Coronary artery (tissue), 2 donors: ENCODE measurements around the gene COL4A4.

ENCODE experiments used
- DNase-seq: peaks from one replicate; pipeline ENCODE4 v3.0.0-alpha.2; 2017; ENCODE audit warnings: low spot score
- H3K27ac ChIP-seq, 2 donors: fragments of 200-600 bp; sonication (generic); one replicate each; pipeline ENCODE4 v1.5.1; 2016 to 2019
- H3K4me3 ChIP-seq: fragments of 200-600 bp; sonication (generic); 2 replicates; pipeline ENCODE4 v1.5.1; 2016; ENCODE audit warnings: mild to moderate bottlenecking, moderate library complexity
- TF ChIP-seq, protein P1 (sequence below): fragments of 200-600 bp; sonication (generic); IDR thresholded peaks from one replicate; pipeline ENCODE4 v1.5.1; 2019; ENCODE audit warnings: antibody characterized with exemption

COL4A4 gene

DNA sequence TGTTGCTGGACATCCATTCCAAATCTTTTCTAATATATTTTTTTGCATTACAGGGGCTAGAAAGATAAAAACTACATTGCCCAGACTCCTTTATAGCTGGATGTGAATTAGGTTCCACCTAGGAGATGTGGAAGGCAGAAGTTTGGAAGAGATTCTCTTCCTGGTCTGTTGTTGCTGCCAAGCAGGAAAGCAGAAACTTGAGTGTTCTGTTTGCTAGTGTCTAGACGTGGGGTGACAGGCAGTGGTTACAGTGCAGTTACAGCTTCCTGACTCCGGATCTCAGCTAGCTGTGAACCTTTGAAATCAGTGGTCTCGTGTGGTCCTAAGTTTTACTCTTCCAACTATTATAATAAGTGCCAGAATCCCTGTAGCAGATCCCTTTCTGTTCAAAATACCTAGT, 46.2 kb downstream of the COL4A4 start:
- no peak overlapping the region for H3K27ac ChIP-seq
- no peak for DNase-seq
- TF ChIP-seq, protein P1, sequence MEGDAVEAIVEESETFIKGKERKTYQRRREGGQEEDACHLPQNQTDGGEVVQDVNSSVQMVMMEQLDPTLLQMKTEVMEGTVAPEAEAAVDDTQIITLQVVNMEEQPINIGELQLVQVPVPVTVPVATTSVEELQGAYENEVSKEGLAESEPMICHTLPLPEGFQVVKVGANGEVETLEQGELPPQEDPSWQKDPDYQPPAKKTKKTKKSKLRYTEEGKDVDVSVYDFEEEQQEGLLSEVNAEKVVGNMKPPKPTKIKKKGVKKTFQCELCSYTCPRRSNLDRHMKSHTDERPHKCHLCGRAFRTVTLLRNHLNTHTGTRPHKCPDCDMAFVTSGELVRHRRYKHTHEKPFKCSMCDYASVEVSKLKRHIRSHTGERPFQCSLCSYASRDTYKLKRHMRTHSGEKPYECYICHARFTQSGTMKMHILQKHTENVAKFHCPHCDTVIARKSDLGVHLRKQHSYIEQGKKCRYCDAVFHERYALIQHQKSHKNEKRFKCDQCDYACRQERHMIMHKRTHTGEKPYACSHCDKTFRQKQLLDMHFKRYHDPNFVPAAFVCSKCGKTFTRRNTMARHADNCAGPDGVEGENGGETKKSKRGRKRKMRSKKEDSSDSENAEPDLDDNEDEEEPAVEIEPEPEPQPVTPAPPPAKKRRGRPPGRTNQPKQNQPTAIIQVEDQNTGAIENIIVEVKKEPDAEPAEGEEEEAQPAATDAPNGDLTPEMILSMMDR = no peak
- H3K4me3 ChIP-seq = no peak overlapping the region

DNA sequence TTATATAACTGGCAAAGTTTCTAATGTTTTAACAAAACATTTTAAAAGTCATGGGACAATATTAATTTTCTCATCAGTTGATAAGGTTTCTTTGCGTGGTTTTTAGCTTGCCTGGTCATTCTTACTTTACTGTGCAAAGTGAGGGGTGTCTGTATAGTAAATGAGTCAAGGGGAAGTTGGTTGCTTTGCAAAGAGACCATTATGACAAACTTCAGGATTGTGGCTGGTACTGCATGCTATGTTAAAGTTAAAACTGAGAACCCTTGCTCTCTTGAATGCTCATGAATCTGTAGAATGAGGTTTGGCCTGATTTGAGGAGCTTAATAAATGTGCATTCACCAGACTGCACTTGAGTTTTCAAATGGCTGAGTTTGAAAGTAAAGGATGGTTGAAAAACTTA, 47.0 kb downstream of the COL4A4 start:
- DNase-seq = no peak
- TF ChIP-seq, protein P1 = no peak
- Histone ChIP-seq H3K27ac (no peak overlapping the region), H3K4me3 (no peak overlapping the region)

DNA sequence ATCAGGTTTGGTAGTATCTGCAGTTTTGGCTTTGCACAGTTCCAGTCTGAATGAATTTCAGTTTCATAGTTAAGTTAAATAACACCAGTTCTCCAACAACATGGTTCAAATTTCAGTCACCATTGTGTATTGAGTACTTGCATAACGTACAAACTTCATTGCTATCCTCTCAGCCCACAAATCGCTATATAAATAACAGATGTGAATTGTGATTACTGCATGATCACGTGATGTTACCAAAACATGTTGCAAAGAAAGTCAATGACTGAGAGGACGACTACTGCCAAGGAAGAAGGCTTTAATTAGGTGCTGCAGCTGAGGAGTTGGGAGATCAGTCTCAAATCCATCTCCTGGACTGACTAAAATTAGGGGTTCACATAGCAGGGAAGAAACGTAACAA, 48.2 kb downstream of the COL4A4 start:
- H3K4me3 ChIP-seq = no peak overlapping the region
- no peak overlapping the region for H3K27ac ChIP-seq
- DNase-seq = no peak
- TF ChIP-seq, protein P1 = no peak

DNA sequence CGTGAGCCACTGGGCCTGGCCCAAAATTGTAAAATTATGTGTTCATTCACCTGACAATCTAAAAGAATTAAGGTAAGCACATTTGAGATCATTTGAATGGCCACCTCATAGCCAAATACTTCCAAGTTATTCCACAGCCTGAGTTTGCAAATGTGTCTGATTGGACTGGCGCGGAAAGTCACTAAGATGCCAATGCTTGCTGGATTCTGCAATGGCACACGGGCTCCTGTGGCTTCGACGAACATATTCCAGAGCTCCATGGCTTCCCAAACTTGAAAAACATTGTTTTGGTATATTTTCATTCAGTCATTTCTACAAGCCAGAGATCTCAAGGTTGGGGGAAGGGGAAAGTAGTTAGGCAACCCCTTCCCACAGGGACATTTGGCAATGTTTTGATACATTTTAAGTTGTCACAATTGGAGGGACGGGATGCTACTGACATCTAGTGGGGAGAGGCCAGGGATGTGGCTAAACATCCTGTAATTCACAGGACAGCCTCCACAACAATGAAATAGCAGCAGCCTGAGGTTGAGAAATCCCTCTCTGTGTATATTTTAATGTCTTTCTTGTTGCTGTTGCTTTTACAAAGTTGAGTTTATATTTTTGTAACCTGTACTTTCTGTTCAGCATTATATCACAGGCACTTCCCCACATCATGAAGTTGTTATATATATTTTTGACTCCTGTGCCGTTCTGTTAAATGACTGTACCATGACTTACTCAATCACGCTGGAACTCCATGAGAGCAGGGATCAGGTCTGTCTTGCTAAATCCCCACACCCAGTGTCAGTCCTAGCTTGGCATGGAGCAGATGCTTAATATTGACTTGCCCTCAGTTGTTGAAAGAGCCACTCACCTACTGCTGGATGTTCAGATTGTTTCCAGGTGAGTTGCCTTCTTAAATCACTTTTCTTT, 56.9 kb downstream of the COL4A4 start:
- DNase-seq = no peak
- no peak overlapping the region for H3K27ac ChIP-seq
- H3K4me3 ChIP-seq = no peak overlapping the region
- TF ChIP-seq, protein P1 = no peak

DNA sequence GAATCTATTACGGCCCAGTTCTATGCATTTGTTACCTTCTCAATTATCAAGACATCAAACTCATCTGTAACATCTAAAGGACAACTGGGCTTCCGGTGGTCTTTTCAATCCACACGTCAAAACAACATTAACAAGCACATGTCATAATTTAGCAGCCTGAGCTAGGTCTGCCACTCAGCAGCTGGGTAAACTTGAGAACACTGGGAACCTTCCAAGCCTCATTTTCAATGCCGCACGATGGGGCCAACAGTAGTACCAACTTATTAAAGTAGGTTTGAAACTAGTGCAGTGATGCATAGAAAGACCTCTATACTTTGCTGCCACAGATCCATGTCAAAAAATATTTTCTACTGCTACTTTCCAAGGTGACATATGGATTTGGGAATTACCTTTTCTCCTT, 60.4 kb downstream of the COL4A4 start:
- H3K27ac ChIP-seq = no peak overlapping the region
- DNase-seq = no peak
- TF ChIP-seq, protein P1 = no peak
- no peak overlapping the region for H3K4me3 ChIP-seq

DNA sequence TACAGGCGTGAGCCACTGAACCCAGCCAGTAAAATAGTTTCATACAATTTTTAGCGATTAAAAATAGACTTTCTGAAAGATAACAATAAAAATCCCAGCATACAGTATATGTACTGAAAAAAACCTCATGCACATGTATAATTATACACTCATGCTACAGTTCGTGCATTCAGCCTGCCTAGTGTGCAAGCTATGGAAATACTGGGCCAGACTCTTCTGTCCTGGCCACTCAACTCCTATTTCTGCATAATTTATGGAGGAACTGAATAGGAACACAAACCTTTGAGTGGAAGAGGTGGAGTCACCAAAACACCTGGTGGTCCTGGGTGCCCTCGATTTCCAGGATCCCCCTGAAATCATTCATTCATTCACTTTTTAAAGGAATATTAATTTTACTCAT, 64.7 kb downstream of the COL4A4 start:
- Histone ChIP-seq H3K4me3 (no peak overlapping the region), H3K27ac (no peak overlapping the region)
- no peak for DNase-seq
- TF ChIP-seq, protein P1 = no peak

DNA sequence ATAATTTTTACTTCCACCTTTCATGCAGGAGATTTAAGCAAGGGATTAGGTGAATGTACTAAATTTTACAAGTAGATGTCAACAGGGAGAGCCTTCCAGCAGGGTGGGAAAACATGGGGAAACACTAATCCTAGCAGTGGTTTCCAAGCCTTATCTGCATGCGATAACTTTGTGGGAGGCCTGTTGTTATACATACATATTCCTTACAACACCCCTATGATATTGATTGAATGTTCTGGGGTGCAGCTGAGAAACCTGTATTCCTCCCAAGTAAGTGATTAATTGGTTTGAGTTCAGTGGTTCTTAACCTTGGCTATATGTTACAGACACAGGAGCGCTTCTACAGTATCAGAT, 65.9 kb downstream of the COL4A4 start:
- no peak for DNase-seq
- Histone ChIP-seq H3K4me3 (no peak overlapping the region), H3K27ac (no peak overlapping the region)
- TF ChIP-seq, protein P1 = no peak
